H9 (cell line): ENCODE results near the gene SLC16A3. TPM values are rescaled to one million over a fixed set of nuclear protein-coding genes. Genes with fewer than 3 reads are reported as not detected.

ENCODE experiments used
- DNase-seq: peaks from one replicate; pipeline ENCODE4 v3.0.0-alpha.2; 2017
- H2AFZ ChIP-seq: one replicate; pipeline ENCODE4 v1.6.1; 2013; ENCODE audit warnings: mild to moderate bottlenecking, low read length, control low read depth, moderate library complexity
- H2AK5ac ChIP-seq: 2 replicates; pipeline ENCODE4 v1.6.1; 2013; ENCODE audit warnings: low read length, control low read depth, mixed read lengths; ENCODE audit not compliant: insufficient read length
- H2BK120ac ChIP-seq: one replicate; pipeline ENCODE4 v1.6.1; 2013; ENCODE audit warnings: low read depth, mild to moderate bottlenecking, low read length, control low read depth, inconsistent platforms; ENCODE audit not compliant: poor library complexity, severe bottlenecking
- H2BK12ac ChIP-seq: 2 replicates; pipeline ENCODE4 v1.6.1; 2013; ENCODE audit warnings: low read length, control low read depth, mixed read lengths, low read depth; ENCODE audit not compliant: insufficient read length
- H2BK15ac ChIP-seq: 2 replicates; pipeline ENCODE4 v1.6.1; 2013; ENCODE audit warnings: low read depth, low read length, control low read depth
- H2BK20ac ChIP-seq: one replicate; pipeline ENCODE4 v1.6.1; 2013; ENCODE audit warnings: low read depth, mild to moderate bottlenecking, low read length, control low read depth, inconsistent platforms; ENCODE audit not compliant: poor library complexity, severe bottlenecking
- H2BK5ac ChIP-seq: 2 replicates; pipeline ENCODE4 v1.6.1; 2013; ENCODE audit warnings: low read length, control low read depth, mixed read lengths; ENCODE audit not compliant: insufficient read length
- H3K14ac ChIP-seq: 2 replicates; pipeline ENCODE4 v1.6.1; 2013; ENCODE audit warnings: low read length, control low read depth; ENCODE audit not compliant: insufficient read depth
- H3K18ac ChIP-seq: 2 replicates; pipeline ENCODE4 v1.6.1; 2013; ENCODE audit warnings: low read depth, mild to moderate bottlenecking, mixed read lengths, low read length, control low read depth; ENCODE audit not compliant: insufficient read length
- H3K23ac ChIP-seq: 2 replicates; pipeline ENCODE4 v1.6.1; 2013; ENCODE audit warnings: low read length, control low read depth, mixed read lengths, low read depth; ENCODE audit not compliant: insufficient read length
- H3K23me2 ChIP-seq: 2 replicates; pipeline ENCODE4 v1.6.1; 2013; ENCODE audit warnings: low read depth, mild to moderate bottlenecking, mixed read lengths, low read length, control low read depth; ENCODE audit not compliant: insufficient read length, poor library complexity, severe bottlenecking
- H3K27ac ChIP-seq: 2 replicates; pipeline ENCODE4 v1.5.1; 2013; ENCODE audit warnings: low read length, control low read depth, mixed read lengths, low read depth; ENCODE audit not compliant: insufficient read length
- H3K27me3 ChIP-seq: 2 replicates; pipeline ENCODE4 v1.6.1; 2013; ENCODE audit warnings: low read length, control low read depth, inconsistent platforms; ENCODE audit not compliant: insufficient read depth
- H3K4ac ChIP-seq: 2 replicates; pipeline ENCODE4 v1.6.1; 2013; ENCODE audit warnings: low read depth, mild to moderate bottlenecking, control low read depth, inconsistent platforms, low read length, moderate library complexity
- H3K4me1 ChIP-seq: 2 replicates; pipeline ENCODE4 v1.6.1; 2013; ENCODE audit warnings: low read length, control low read depth, inconsistent platforms; ENCODE audit not compliant: insufficient read depth
- H3K4me2 ChIP-seq: 2 replicates; pipeline ENCODE4 v1.6.1; 2013; ENCODE audit warnings: low read length, control low read depth, mixed read lengths; ENCODE audit not compliant: insufficient read length, insufficient read depth
- H3K56ac ChIP-seq: 2 replicates; pipeline ENCODE4 v1.6.1; 2013; ENCODE audit warnings: low read depth, mild to moderate bottlenecking, mixed read lengths, low read length, control low read depth; ENCODE audit not compliant: insufficient read length
- H3K79me1 ChIP-seq: 2 replicates; pipeline ENCODE4 v1.6.1; 2013; ENCODE audit warnings: low read depth, mild to moderate bottlenecking, moderate library complexity, low read length, control low read depth, inconsistent platforms; ENCODE audit not compliant: insufficient read depth, poor library complexity, severe bottlenecking
- H3K79me2 ChIP-seq: 2 replicates; pipeline ENCODE4 v1.6.1; 2013; ENCODE audit warnings: low read length, control low read depth, inconsistent platforms; ENCODE audit not compliant: insufficient read depth
- H3K9ac ChIP-seq: 2 replicates; pipeline ENCODE4 v1.6.1; 2013; ENCODE audit warnings: low read length, control low read depth, mixed read lengths; ENCODE audit not compliant: insufficient read length; ENCODE audit errors: extremely low read depth
- H3K9me3 ChIP-seq: one replicate; pipeline ENCODE4 v1.6.1; 2013; ENCODE audit warnings: low read depth, low read length, inconsistent platforms; ENCODE audit not compliant: control insufficient read depth
- H3T11ph ChIP-seq: one replicate; pipeline ENCODE4 v1.6.1; 2013; ENCODE audit warnings: mild to moderate bottlenecking, low read length, control low read depth, inconsistent platforms
- H4K20me1 ChIP-seq: one replicate; pipeline ENCODE4 v1.6.1; 2013; ENCODE audit not compliant: control insufficient read depth, insufficient read length, insufficient read depth
- H4K5ac ChIP-seq: 2 replicates; pipeline ENCODE4 v1.6.1; 2013; ENCODE audit warnings: low read depth, mild to moderate bottlenecking, mixed read lengths, low read length, control low read depth; ENCODE audit not compliant: insufficient read length
- H4K8ac ChIP-seq: replicated peaks from 2 replicates; pipeline ENCODE4 v1.6.1; 2013; ENCODE audit warnings: low read length, control low read depth, mixed read lengths, low read depth; ENCODE audit not compliant: insufficient read length
- H4K91ac ChIP-seq: 2 replicates; pipeline ENCODE4 v1.6.1; 2013; ENCODE audit warnings: low read depth, mild to moderate bottlenecking, moderate library complexity, mixed read lengths, low read length, control low read depth; ENCODE audit not compliant: insufficient read length
- H3K27ac Mint-ChIP-seq, 3 experiments: 2 replicates in 2 of 3; 3 replicates in 1 of 3; pipeline ENCODE4 v1.8.0; 2020 to 2021; ENCODE audit warnings: mixed read lengths in 3 of 3, mild to moderate bottlenecking in 1 of 3, moderate library complexity in 1 of 3
- H3K27me3 Mint-ChIP-seq: 2 replicates; pipeline ENCODE4 v1.8.0; 2021; ENCODE audit warnings: low read depth, mild to moderate bottlenecking, moderate library complexity, mixed read lengths
- H3K36me3 Mint-ChIP-seq, 3 experiments: 2 replicates in 2 of 3; 3 replicates in 1 of 3; pipeline ENCODE4 v1.8.0; 2020 to 2021; ENCODE audit warnings: low read depth in 3 of 3, mixed read lengths in 3 of 3; ENCODE audit not compliant: insufficient read depth in 1 of 3
- H3K4me1 Mint-ChIP-seq, 2 experiments: 2 replicates each; pipeline ENCODE4 v1.8.0; 2020; ENCODE audit warnings: mixed read lengths in 2 of 2
- H3K4me3 Mint-ChIP-seq, 2 experiments: 2 replicates in 1 of 2; 3 replicates in 1 of 2; pipeline ENCODE4 v1.8.0; 2020 to 2021; ENCODE audit warnings: mild to moderate bottlenecking in 2 of 2, mixed read lengths in 2 of 2, moderate library complexity in 1 of 2
- H3K9me3 Mint-ChIP-seq, 2 experiments: 2 replicates in 1 of 2; 3 replicates in 1 of 2; pipeline ENCODE4 v1.8.0; 2020; ENCODE audit warnings: mild to moderate bottlenecking in 2 of 2, mixed read lengths in 2 of 2, moderate library complexity in 1 of 2
- CTCF ChIP-seq: fragments of 200-600 bp; sonication (generic); conservative IDR thresholded peaks from 3 replicates; pipeline ENCODE4 v1.8.0; 2021; ENCODE audit warnings: antibody characterized with exemption, mild to moderate bottlenecking
- WGBS: extraction: QIAGEN DNeasy Blood & Tissue Kit; methylation state at CpG from one replicate; pipeline ENCODE4 v1.1.7; 2013; ENCODE audit warnings: missing lambda C conversion rate, low lambda C conversion rate, mixed read lengths; ENCODE audit not compliant: insufficient read length; ENCODE audit errors: extremely low coverage; 5-methylcytosine and 5-hydroxymethylcytosine counted together
- total RNA-seq: library from RNA; stranded (reverse); gene quantifications from 2 replicates; pipeline ENCODE4 v1.2.1, GENCODE V29; 2021

Gene SLC16A3
- total RNA-seq, 1 experiment from 2014 or later: 28.4 TPM

- Histone ChIP-seq H2BK15ac (no peak overlapping the region), H3K9me3 (no peaks in the 10 kb centered on the region), H4K91ac (no peak overlapping the region), H3K27me3 (no peaks in the 10 kb centered on the region), H3K56ac (no peak overlapping the region), H3K9ac (no peak overlapping the region), H3K27ac (no peak overlapping the region), H3K23me2 (no peaks in the 10 kb centered on the region), H3K79me2 (no peaks in the 10 kb centered on the region), H3K23ac (no peak overlapping the region), H2BK120ac (no peak overlapping the region), H4K5ac (no peak overlapping the region), H4K8ac (no peak overlapping the region), H2BK20ac (no peak overlapping the region), H2BK5ac (no peak overlapping the region), H3K4me1 (no peaks in the 10 kb centered on the region), H3K79me1 (no peaks in the 10 kb centered on the region), H3K4ac (no peak overlapping the region), H2AK5ac (no peak overlapping the region), H2BK12ac (no peak overlapping the region), H2AFZ (no peak overlapping the region), H3K4me2 (no peak overlapping the region), H3K14ac (no peak overlapping the region; the same call in 1 of the 2 replicates), H4K20me1 (no peaks in the 10 kb centered on the region), H3T11ph (no peak overlapping the region), H3K18ac (no peak overlapping the region)
- no peak overlapping the region for H3K27ac Mint-ChIP-seq
- no peaks in the 10 kb centered on the region for H3K9me3 Mint-ChIP-seq
- no peak for TF ChIP-seq CTCF
- peaks cover 5 to 44% (median 29%) of the 10 kb centered on the region in 3 experiments; a peak in 5 of 7 replicates for H3K36me3 Mint-ChIP-seq
- H3K27me3 Mint-ChIP-seq: peaks cover 4% of the 10 kb centered on the region
- DNase-seq: no peak
- WGBS: no CpG with 5 or more reads among the region's 16 CpGs
- no peak overlapping the region for H3K4me3 Mint-ChIP-seq
- H3K4me1 Mint-ChIP-seq: no peaks in the 10 kb centered on the region
Measured at GRCh38 chr17:82194765-82195164, 34.1 kb upstream of the SLC16A3 start.
